ENCODE data around the gene SPSB2. TPM values are rescaled to one million over a fixed set of nuclear protein-coding genes. Genes with fewer than 3 reads are reported as not detected.

SPSB2 gene
- total and polyA plus RNA-seq, 9 of the 15 experiments (the other 6 are each of a cell fraction or from before 2014, with no cell fraction given) = 0.10 to 10.6 (median 1.9) TPM

DNA sequence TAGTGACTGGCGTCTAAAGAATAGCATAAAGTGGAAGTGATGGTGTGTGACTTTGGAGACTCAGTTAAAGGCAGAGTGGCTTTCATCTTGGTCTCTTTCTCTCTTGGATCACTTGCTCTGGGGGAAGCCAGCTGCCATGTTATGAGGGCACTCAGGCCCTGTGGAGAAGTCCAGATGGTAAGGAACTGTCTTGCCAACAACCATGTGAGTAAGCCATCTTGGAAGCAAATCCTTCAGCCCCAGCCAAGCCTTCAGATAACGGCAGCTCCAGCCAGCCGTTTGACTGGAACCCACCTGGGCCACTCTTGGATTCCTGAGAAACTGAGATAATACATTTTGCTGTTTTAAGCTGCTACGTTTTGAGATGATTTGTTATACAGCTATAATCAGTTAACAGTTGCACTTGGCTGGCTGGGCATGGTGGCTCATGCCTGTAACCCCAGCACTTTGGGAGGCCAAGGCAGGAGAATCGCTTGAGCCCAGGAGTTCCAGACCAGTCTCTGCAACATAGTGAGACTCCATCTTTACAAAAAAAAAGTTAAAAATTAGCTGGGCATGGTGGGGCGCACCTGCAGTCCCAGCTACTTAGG is 23.8 kb upstream of the SPSB2 start:
- peak; percentile 25; the same call in 1 of the 3 replicates for ATAC-seq
- no peaks in the 10 kb centered on the region for H3K36me3 ChIP-seq (ENCODE audit: control insufficient read depth, insufficient read depth, low read length)
- no TSS peak for BruUV-seq (replicated peaks)
- H3K4me2 ChIP-seq (ENCODE audit: insufficient read depth, low read length) = peak overlapping the region; percentile 38
- in situ Hi-C loops (cut with MboI) (no loop called here), intact Hi-C loops (cut with micrococcal nuclease) (no loop called here)
- peak overlapping the region in 1 of 2 experiments; percentile 68; a peak in 1 of 4 replicates for H3K9ac ChIP-seq (ENCODE audit: insufficient read depth in 1 of 2, low read depth in 2 of 2, low read length in 2 of 2)
- CTCF ChIA-PET (ENCODE audit: low intra/inter-chr PET ratio) = no interaction called here
- no peak for DNase-seq (ENCODE audit: extremely low read depth in 1 of 4, low spot score in 3 of 4)
- POLR2A ChIA-PET = interaction anchor here (0.6 kb wide), 1 partner anchor 15 kb away, joined by 3 read pairs; no protein-coding TSS in a partner anchor
- H2AFZ ChIP-seq (ENCODE audit: low read depth, low read length) = peak overlapping the region; percentile 77
- no peaks in the 10 kb centered on the region; the same call in 1 of the 2 replicates for H3K9me3 ChIP-seq (replicated peaks; ENCODE audit: control insufficient read depth, insufficient read depth, low read depth, low read length)
- TF ChIP-seq YY1 (IDR thresholded peaks at IDR 0.05; ENCODE audit: borderline replicate concordance in 1 of 3, control insufficient read depth in 1 of 3, extremely low read depth in 1 of 3, insufficient read depth in 3 of 3, insufficient read length in 1 of 3, insufficient replicate concordance in 2 of 3, low read depth in 1 of 3, low read length in 2 of 3) (peak in 1 of 3 experiments; percentile 33), ZNF592 (IDR thresholded peaks at IDR 0.05) (0 out of 2 replicates have a peak, but pooled peaks have one; percentile 31), NCOA1 (IDR thresholded peaks at IDR 0.05; ENCODE audit: low read depth) (no peak), ZNF75A (CRISPR knock-in tag; IDR thresholded peaks at IDR 0.05) (no peak), NONO (IDR thresholded peaks at IDR 0.05; ENCODE audit: low read depth in 2 of 2, low read length in 1 of 2) (no peak), CBFA2T3 (IDR thresholded peaks at IDR 0.05) (peak; percentile 21; the same call in 1 of the 2 replicates)
- FAIRE-seq = peak; percentile 51
- peaks cover 5 to 13% of the 10 kb centered on the region in 2 experiments for H3K4me1 ChIP-seq (replicated peaks in 1 of 2; ENCODE audit: control insufficient read depth in 2 of 2, insufficient read depth in 2 of 2, low read length in 2 of 2)
- H3K27ac ChIP-seq (ENCODE audit: extremely low read depth, low read depth, low read length) = no peak overlapping the region
- 37% methylated on average over 6 of the region's 6 CpGs for WGBS (ENCODE audit: insufficient coverage, low coverage, missing lambda C conversion rate)
- H3K4me3 ChIP-seq = no peak overlapping the region
- H3K79me2 ChIP-seq (ENCODE audit: control insufficient read depth, insufficient read depth, low read length) = no peaks in the 10 kb centered on the region
- no peaks in the 10 kb centered on the region for H4K20me1 ChIP-seq (replicated peaks; ENCODE audit: control insufficient read depth, insufficient read depth, low read length)
- H3K27me3 ChIP-seq (ENCODE audit: control insufficient read depth in 2 of 2, insufficient read depth in 2 of 2, low read length in 2 of 2) = no peaks in the 10 kb centered on the region
- H3K9me1 ChIP-seq (ENCODE audit: control insufficient read depth, insufficient read depth, low read length) = no peaks in the 10 kb centered on the region

Measured in K562 (cell line).